ENCODE data around the gene RMI2.
"Not testable (repeated sequence)": the region's sequence is repeated elsewhere in the genome, so short reads cannot be mapped to it uniquely, and the experiment has no call there.

Gene RMI2

GRCh38 chr16:11356573-11357331 is 11.5 kb downstream of the RMI2 start:
- peak in 1 of 2 donors; percentile 13 for DNase-seq

GRCh38 chr16:11358531-11358930 is 13.3 kb downstream of the RMI2 start:
- DNase-seq = no peak

- no peak for DNase-seq
Observed at GRCh38 chr16:11359370-11359769, 14.1 kb downstream of the RMI2 start.

- no peak for DNase-seq
Observed at GRCh38 chr16:11360641-11361373, 15.5 kb downstream of the RMI2 start.

- peak in 1 of 2 donors; percentile 43 for DNase-seq
Observed at GRCh38 chr16:11361701-11362451, 16.6 kb downstream of the RMI2 start.

- no peak for DNase-seq
Observed at GRCh38 chr16:11363927-11364258, 18.6 kb downstream of the RMI2 start.

GRCh38 chr16:11367483-11367906 is 22.2 kb downstream of the RMI2 start:
- no peak for DNase-seq

- peak; percentile 11 to 76 for DNase-seq
Observed at GRCh38 chr16:11370084-11370931, 25.0 kb downstream of the RMI2 start.

- not testable (repeated sequence) for DNase-seq
Observed at GRCh38 chr16:11370932-11371279, 25.6 kb downstream of the RMI2 start.

- no peak for DNase-seq
Observed at GRCh38 chr16:11372073-11372828, 27.0 kb downstream of the RMI2 start.

GRCh38 chr16:11372829-11373306 is 27.6 kb downstream of the RMI2 start:
- no peak for DNase-seq

- DNase-seq = no peak
Observed at GRCh38 chr16:11374255-11374654, 29.0 kb downstream of the RMI2 start.

GRCh38 chr16:11377154-11377553 is 31.9 kb downstream of the RMI2 start:
- DNase-seq = no peak

- DNase-seq = not testable (repeated sequence)
Observed at GRCh38 chr16:11378951-11379350, 33.7 kb downstream of the RMI2 start.

- DNase-seq = peak in 1 of 2 donors; percentile 2
Observed at GRCh38 chr16:11379420-11379819, 34.2 kb downstream of the RMI2 start.

GRCh38 chr16:11380836-11381235 is 35.6 kb downstream of the RMI2 start:
- no peak for DNase-seq

- no peak for DNase-seq
Observed at GRCh38 chr16:11383481-11384183, 38.4 kb downstream of the RMI2 start.

- DNase-seq = no peak
Observed at GRCh38 chr16:11384184-11384955, 39.1 kb downstream of the RMI2 start.

GRCh38 chr16:11384956-11385586 is 39.8 kb downstream of the RMI2 start:
- DNase-seq = no peak
